K562 (cell line): ENCODE measurements around the gene RNF181. TPM values are rescaled to one million over a fixed set of nuclear protein-coding genes. Genes with fewer than 3 reads are reported as not detected.
A peak's percentile ranks its signal among the peaks of the same experiment; 100 is the strongest.

ENCODE experiments used
- ATF1 ChIP-seq, 2 experiments: fragments of 450-650 bp in 1 of 2; IDR thresholded peaks; 2 replicates each; pipeline ENCODE4 v1.6.1; 2016; ENCODE audit warnings: missing compliant biosample characterization in 1 of 2, missing genetic modification characterization in 1 of 2
- ATF7 ChIP-seq: fragments of 450-650 bp; IDR thresholded peaks from 2 replicates; pipeline ENCODE4 v1.7.1; 2014; ENCODE audit warnings: mild to moderate bottlenecking, moderate library complexity
- HEY1 ChIP-seq: fragments of 250-450 bp; sonication (Bioruptor Pico); IDR thresholded peaks from 2 replicates; pipeline ENCODE4 v1.5.0; 2020; ENCODE audit warnings: mild to moderate bottlenecking, moderate library complexity, borderline replicate concordance
- HMGN3 ChIP-seq: IDR thresholded peaks from 2 replicates; pipeline ENCODE4 v1.6.1; 2011; ENCODE audit warnings: borderline replicate concordance, low read depth, mild to moderate bottlenecking, mixed read lengths, low read length; ENCODE audit not compliant: insufficient read length; ENCODE audit errors: extremely low read depth
- KDM5B ChIP-seq: fragments of 200-600 bp; sonication (generic); IDR thresholded peaks from 2 replicates; pipeline ENCODE4 v1.6.1; 2012; ENCODE audit warnings: low read depth, mild to moderate bottlenecking, moderate library complexity, low read length, control low read depth, inconsistent platforms; ENCODE audit not compliant: insufficient replicate concordance
- NFRKB ChIP-seq: fragments of 450-650 bp; IDR thresholded peaks from 2 replicates; pipeline ENCODE4 v1.6.1; 2016; ENCODE audit warnings: low read depth
- POLR2H ChIP-seq: IDR thresholded peaks from 2 replicates; pipeline ENCODE4 v1.6.1; 2016; ENCODE audit warnings: missing genetic modification characterization, low read depth, mild to moderate bottlenecking, control low read depth, missing compliant biosample characterization, moderate library complexity
- RBM25 ChIP-seq: fragments of 200-400 bp; formaldehyde crosslinking; IDR thresholded peaks from 2 replicates; pipeline ENCODE4 v1.6.1; 2018; ENCODE audit warnings: low read length, low read depth, moderate library complexity; ENCODE audit not compliant: severe bottlenecking
- SIN3A ChIP-seq, 2 experiments: fragments of 150-350 bp in 1 of 2; IDR thresholded peaks; 2 replicates each; pipeline ENCODE4 v1.6.1; 2011 to 2016; ENCODE audit warnings: borderline replicate concordance in 2 of 2, low read depth in 2 of 2, low read length in 2 of 2, mild to moderate bottlenecking in 2 of 2, moderate library complexity in 2 of 2; ENCODE audit not compliant: control insufficient read depth in 1 of 2
- SIRT6 ChIP-seq: IDR thresholded peaks from one replicate; pipeline ENCODE4 v1.6.1; 2012; ENCODE audit warnings: low read depth, mild to moderate bottlenecking, control low read depth, inconsistent platforms, low read length, moderate library complexity
- SREBF1 ChIP-seq: fragments of 150-350 bp; IDR thresholded peaks from 2 replicates; pipeline ENCODE4 v1.6.1; 2014; ENCODE audit warnings: antibody characterized with exemption, low read depth, low read length, borderline replicate concordance
- SRF ChIP-seq, 2 experiments: fragments of 250-450, 450-650 bp in 1 of 2; sonication (Bioruptor Pico) in 1 of 2; sonication (generic) in 1 of 2; formaldehyde crosslinking; IDR thresholded peaks; 2 replicates each; pipeline versions ENCODE4 v1.5.0 to v1.5.1; 2020 to 2022; ENCODE audit warnings: mild to moderate bottlenecking in 1 of 2, missing genetic modification reagents in 1 of 2
- TAF7 ChIP-seq: fragments of 450-650 bp; IDR thresholded peaks from 2 replicates; pipeline ENCODE4 v1.6.1; 2016; ENCODE audit warnings: missing genetic modification characterization, missing compliant biosample characterization
- TCF7 ChIP-seq: sonication (generic); IDR thresholded peaks from 2 replicates; pipeline ENCODE4 v1.6.1; 2016; ENCODE audit warnings: antibody characterized with exemption, borderline replicate concordance
- TFAP4 ChIP-seq: sonication (generic); formaldehyde crosslinking; IDR thresholded peaks from 2 replicates; pipeline ENCODE4 v1.8.0; 2022; ENCODE audit warnings: missing genetic modification reagents, mild to moderate bottlenecking, moderate library complexity, borderline replicate concordance
- ZC3H8 ChIP-seq: fragments of 450-650 bp; IDR thresholded peaks from 2 replicates; pipeline ENCODE4 v1.6.1; 2017
- ZNF707 ChIP-seq: fragments of 250-450 bp; sonication (Bioruptor Pico); conservative IDR thresholded peaks from 2 replicates; pipeline ENCODE4 v1.8.0; 2022; ENCODE audit warnings: inconsistent platforms, mild to moderate bottlenecking, moderate library complexity
- ZNF740 ChIP-seq, 3 experiments: fragments of 200-800 bp in 1 of 3; sonication (Bioruptor generic) in 1 of 3; sonication (generic) in 1 of 3; formaldehyde crosslinking in 1 of 3; IDR thresholded peaks; 2 replicates each; pipeline versions ENCODE4 v1.6.1 to v1.8.0; 2016 to 2022; ENCODE audit warnings: mild to moderate bottlenecking in 2 of 3, missing compliant biosample characterization in 2 of 3, missing genetic modification characterization in 2 of 3, missing genetic modification reagents in 1 of 3
- ZNF830 ChIP-seq: fragments of 250-450 bp; sonication (Bioruptor Pico); IDR thresholded peaks from 2 replicates; pipeline ENCODE4 v1.5.0; 2021; ENCODE audit warnings: mild to moderate bottlenecking
- polyA plus RNA-seq, 8 experiments: library from polyadenylated mRNA; depleted of rRNA in 4 of 8; stranded (reverse) in 5 of 8; unstranded in 3 of 8; fragments of >200 nt; fragmentation: Nextera tagmentation in 2 of 8; fragmentation: Illumina TruSeq in 1 of 8; extraction: Ambion mirVana in 2 of 8; extraction: Trizol in 1 of 8; gene quantifications; 2 replicates each; pipeline versions ENCODE4 v1.2.1 to v1.2.3, GENCODE V29; 2011 to 2014; ENCODE audit warnings: inconsistent platforms in 1 of 8, missing spikeins in 1 of 8
- total RNA-seq, 7 experiments: library from RNA; depleted of rRNA in 6 of 7; stranded (reverse); fragments of >200 nt in 6 of 7; fragmentation: Illumina TruSeq in 2 of 7; extraction: Trizol in 2 of 7; gene quantifications; 2 replicates each; pipeline versions ENCODE4 v1.2.1 to v1.2.3, GENCODE V29; 2011 to 2021; ENCODE audit warnings: low replicate concordance in 1 of 7
- TF ChIP-seq, protein P1 (sequence below): fragments of 200-800 bp; sonication (Bioruptor generic); IDR thresholded peaks from 2 replicates; pipeline ENCODE4 v1.6.1; 2017; ENCODE audit warnings: missing genetic modification characterization, missing compliant biosample characterization
- TF ChIP-seq, protein P2 (sequence below), 2 experiments: fragments of 450-650 bp; IDR thresholded peaks; 2 replicates each; pipeline ENCODE4 v1.6.1; 2016

The RNF181 gene
- total and polyA plus RNA-seq, 9 of the 15 experiments (the other 6 are each of a cell fraction or from before 2014, with no cell fraction given) = 139 to 492 (median 253) TPM

DNA sequence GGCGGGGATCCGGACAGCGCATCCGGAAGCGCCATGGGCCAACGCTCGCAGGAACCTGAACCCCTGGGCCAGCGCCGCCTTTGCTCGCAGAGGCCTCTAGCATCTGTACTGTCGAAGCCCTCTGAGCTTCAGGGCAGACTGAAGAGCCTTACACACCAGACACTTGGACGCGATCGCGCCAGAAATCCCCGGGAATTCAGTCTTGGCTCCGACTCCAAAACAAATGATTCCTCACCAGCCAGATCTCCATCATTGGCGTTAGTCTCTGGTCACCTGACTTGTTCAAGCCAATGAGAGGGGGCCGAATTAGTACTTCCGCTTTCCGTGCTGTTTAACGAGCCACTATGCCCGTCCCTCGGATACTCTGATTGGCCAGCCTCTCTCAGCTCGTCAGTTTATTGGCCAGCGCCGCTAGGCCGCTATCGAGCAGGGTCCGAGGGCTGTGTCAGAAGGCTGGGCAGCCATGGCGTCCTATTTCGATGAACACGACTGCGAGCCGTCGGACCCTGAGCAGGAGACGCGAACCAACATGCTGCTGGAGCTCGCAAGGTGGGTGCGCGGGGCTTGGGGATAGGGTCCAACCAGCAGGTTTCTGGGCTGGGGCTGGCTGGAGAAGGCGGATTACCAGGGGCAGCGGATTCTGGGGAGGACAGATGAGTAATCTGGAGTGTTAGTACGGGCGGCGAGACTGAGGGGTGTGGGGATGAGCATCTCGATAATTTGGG lies at the start of gene RNF181 (continued):
- TF ChIP-seq SIN3A (IDR thresholded peaks at IDR 0.05; ENCODE audit: borderline replicate concordance in 2 of 2, control insufficient read depth in 1 of 2, low read depth in 2 of 2, low read length in 2 of 2) = peak; percentile 58 to 68; a peak in 2 of 4 replicates
- no peak for TF ChIP-seq ZC3H8
- TF ChIP-seq TAF7 (tag) = peak; percentile 80
- peak; percentile 86; the same call in 1 of the 2 replicates for TF ChIP-seq NFRKB
- TF ChIP-seq HEY1 (CRISPR knock-in tag) = peak; percentile 70; the same call in 1 of the 2 replicates
- TF ChIP-seq ATF1 (CRISPR knock-in tag; IDR thresholded peaks at IDR 0.05) = no peak
- peak; percentile 92 for TF ChIP-seq ATF1 (tag; IDR thresholded peaks at IDR 0.05)
- peak; percentile 50; the same call in 1 of the 2 replicates for TF ChIP-seq TFAP4 (CRISPR knock-in tag)
- TF ChIP-seq SIRT6 = no peak
- TF ChIP-seq TCF7 = no peak
- no peak for TF ChIP-seq ZNF830 (CRISPR knock-in tag)
- TF ChIP-seq POLR2H = peak; percentile 91
- peak; percentile 66; the same call in 1 of the 2 replicates for TF ChIP-seq ATF7
- peak; percentile 82 for TF ChIP-seq KDM5B
- TF ChIP-seq, protein P1, sequence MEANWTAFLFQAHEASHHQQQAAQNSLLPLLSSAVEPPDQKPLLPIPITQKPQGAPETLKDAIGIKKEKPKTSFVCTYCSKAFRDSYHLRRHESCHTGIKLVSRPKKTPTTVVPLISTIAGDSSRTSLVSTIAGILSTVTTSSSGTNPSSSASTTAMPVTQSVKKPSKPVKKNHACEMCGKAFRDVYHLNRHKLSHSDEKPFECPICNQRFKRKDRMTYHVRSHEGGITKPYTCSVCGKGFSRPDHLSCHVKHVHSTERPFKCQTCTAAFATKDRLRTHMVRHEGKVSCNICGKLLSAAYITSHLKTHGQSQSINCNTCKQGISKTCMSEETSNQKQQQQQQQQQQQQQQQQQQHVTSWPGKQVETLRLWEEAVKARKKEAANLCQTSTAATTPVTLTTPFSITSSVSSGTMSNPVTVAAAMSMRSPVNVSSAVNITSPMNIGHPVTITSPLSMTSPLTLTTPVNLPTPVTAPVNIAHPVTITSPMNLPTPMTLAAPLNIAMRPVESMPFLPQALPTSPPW (CRISPR knock-in tag) = 0 out of 2 replicates have a peak, but pooled peaks have one; percentile 34
- TF ChIP-seq HMGN3 = peak; percentile 47
- TF ChIP-seq, protein P2, sequence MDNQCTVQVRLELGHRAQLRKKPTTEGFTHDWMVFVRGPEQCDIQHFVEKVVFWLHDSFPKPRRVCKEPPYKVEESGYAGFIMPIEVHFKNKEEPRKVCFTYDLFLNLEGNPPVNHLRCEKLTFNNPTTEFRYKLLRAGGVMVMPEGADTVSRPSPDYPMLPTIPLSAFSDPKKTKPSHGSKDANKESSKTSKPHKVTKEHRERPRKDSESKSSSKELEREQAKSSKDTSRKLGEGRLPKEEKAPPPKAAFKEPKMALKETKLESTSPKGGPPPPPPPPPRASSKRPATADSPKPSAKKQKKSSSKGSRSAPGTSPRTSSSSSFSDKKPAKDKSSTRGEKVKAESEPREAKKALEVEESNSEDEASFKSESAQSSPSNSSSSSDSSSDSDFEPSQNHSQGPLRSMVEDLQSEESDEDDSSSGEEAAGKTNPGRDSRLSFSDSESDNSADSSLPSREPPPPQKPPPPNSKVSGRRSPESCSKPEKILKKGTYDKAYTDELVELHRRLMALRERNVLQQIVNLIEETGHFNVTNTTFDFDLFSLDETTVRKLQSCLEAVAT (IDR thresholded peaks at IDR 0.05) = peak; percentile 44 to 71; a peak in 2 of 4 replicates
- no peak for TF ChIP-seq ZNF707 (CRISPR knock-in tag)
- TF ChIP-seq SRF (CRISPR knock-in tag; IDR thresholded peaks at IDR 0.05) = peak in 1 of 2 experiments; percentile 73; a peak in 2 of 4 replicates
- no peak for TF ChIP-seq ZNF740 (CRISPR knock-in tag; IDR thresholded peaks at IDR 0.05)
- no peak for TF ChIP-seq ZNF740 (tag; IDR thresholded peaks at IDR 0.05)
- peak; percentile 81 for TF ChIP-seq RBM25
- peak; percentile 81 for TF ChIP-seq SREBF1
